Stomach smooth muscle (tissue), 2 donors: ENCODE results near the gene CER1.
A peak's percentile ranks its signal among the peaks of the same experiment; 100 is the strongest.

ENCODE experiments used
- H3K27ac ChIP-seq: one replicate; pipeline ENCODE4 v1.7.0; 2013; ENCODE audit warnings: mild to moderate bottlenecking, low read length, inconsistent platforms
- H3K27me3 ChIP-seq, 2 donors: one replicate each; pipeline ENCODE4 v1.7.0; 2013; ENCODE audit warnings: low read length in 2 of 2; ENCODE audit not compliant: insufficient read depth in 2 of 2, control insufficient read depth in 1 of 2
- H3K36me3 ChIP-seq, 2 donors: one replicate each; pipeline ENCODE4 v1.7.0; 2013; ENCODE audit warnings: low read length in 2 of 2; ENCODE audit not compliant: control insufficient read depth in 2 of 2, insufficient read depth in 2 of 2
- H3K4me1 ChIP-seq: one replicate; pipeline ENCODE4 v1.7.0; 2013; ENCODE audit warnings: low read length; ENCODE audit not compliant: control insufficient read depth, insufficient read depth
- H3K4me3 ChIP-seq, 2 donors: one replicate each; pipeline ENCODE4 v1.7.0; 2013; ENCODE audit warnings: low read length in 2 of 2
- H3K9ac ChIP-seq, 2 donors: one replicate each; pipeline ENCODE4 v1.7.0; 2013; ENCODE audit warnings: low read length in 2 of 2, mild to moderate bottlenecking in 1 of 2
- H3K9me3 ChIP-seq, 2 donors: one replicate each; pipeline ENCODE4 v1.7.0; 2013; ENCODE audit warnings: low read length in 2 of 2; ENCODE audit not compliant: control insufficient read depth in 2 of 2
- donor health status: healthy.
- donor health status: Pancreatic carcinoma.

Gene CER1

DNA sequence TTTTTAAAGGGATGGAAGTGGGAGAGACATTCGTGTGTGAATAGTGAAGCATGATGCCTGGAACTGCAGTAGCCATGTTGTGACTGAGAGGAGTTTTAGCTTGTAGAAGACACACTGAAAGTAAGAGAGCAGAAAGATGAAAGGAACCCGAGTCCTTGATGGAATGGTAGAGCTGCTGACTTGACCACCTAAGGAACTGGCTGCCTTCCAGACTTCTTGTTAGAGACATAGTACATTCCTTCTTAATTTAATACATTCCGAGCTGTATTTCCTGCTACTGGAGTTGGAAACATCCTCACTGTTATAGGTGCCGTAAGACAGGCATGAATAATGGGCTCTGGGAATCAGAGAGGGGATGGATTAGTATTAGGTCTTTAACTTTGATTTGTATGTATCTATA lies 7.4 kb downstream of the CER1 start:
- Histone ChIP-seq H3K4me1 (no peaks in the 10 kb centered on the region), H3K36me3 (no peaks in the 10 kb centered on the region), H3K27me3 (no peaks in the 10 kb centered on the region), H3K4me3 (no peak overlapping the region), H3K27ac (no peak overlapping the region), H3K9me3 (no peaks in the 10 kb centered on the region), H3K9ac (no peak overlapping the region)

GRCh38 chr9:14713187-14713767 lies 9.3 kb downstream of the CER1 start:
- no peaks in the 10 kb centered on the region for H3K27me3 ChIP-seq
- no peak overlapping the region for H3K27ac ChIP-seq
- no peak overlapping the region for H3K4me3 ChIP-seq
- H3K4me1 ChIP-seq = no peaks in the 10 kb centered on the region
- H3K9me3 ChIP-seq = no peaks in the 10 kb centered on the region
- H3K36me3 ChIP-seq = no peaks in the 10 kb centered on the region
- no peak overlapping the region for H3K9ac ChIP-seq

GRCh38 chr9:14710804-14711203 lies 11.7 kb downstream of the CER1 start:
- Histone ChIP-seq H3K9ac (no peak overlapping the region), H3K36me3 (no peaks in the 10 kb centered on the region), H3K9me3 (no peaks in the 10 kb centered on the region), H3K4me1 (no peaks in the 10 kb centered on the region), H3K27me3 (no peaks in the 10 kb centered on the region), H3K27ac (no peak overlapping the region), H3K4me3 (no peak overlapping the region)

GRCh38 chr9:14706530-14707140 lies 15.9 kb downstream of the CER1 start:
- H3K27me3 ChIP-seq = no peaks in the 10 kb centered on the region
- no peak overlapping the region for H3K27ac ChIP-seq
- no peaks in the 10 kb centered on the region for H3K9me3 ChIP-seq
- no peaks in the 10 kb centered on the region for H3K4me1 ChIP-seq
- no peaks in the 10 kb centered on the region for H3K36me3 ChIP-seq
- H3K4me3 ChIP-seq = no peak overlapping the region
- no peak overlapping the region for H3K9ac ChIP-seq

GRCh38 chr9:14705079-14705478 lies 17.5 kb downstream of the CER1 start:
- no peaks in the 10 kb centered on the region for H3K36me3 ChIP-seq
- H3K9ac ChIP-seq = no peak overlapping the region
- H3K27me3 ChIP-seq = no peaks in the 10 kb centered on the region
- no peak overlapping the region for H3K4me3 ChIP-seq
- no peaks in the 10 kb centered on the region for H3K4me1 ChIP-seq
- no peak overlapping the region for H3K27ac ChIP-seq
- H3K9me3 ChIP-seq = no peaks in the 10 kb centered on the region

DNA sequence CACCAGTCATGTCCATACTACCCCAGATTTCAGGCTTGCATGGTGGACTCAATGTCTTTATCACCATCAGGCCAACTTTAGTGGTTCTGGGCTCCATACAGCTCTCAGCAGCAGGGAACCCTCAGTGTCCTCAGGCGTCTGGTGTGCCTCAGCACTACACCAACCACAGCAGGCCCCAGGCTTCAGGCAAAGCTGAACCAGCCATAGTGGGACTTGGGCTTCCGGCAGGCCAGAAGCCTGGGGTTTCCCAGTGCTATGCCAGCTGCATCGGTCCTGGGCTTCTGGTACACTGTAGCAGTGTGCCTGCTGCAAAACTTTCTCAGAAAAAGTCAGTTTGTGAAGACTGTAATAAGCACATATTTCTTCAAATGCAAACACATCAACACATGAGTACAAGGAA lies 18.3 kb downstream of the CER1 start:
- Histone ChIP-seq H3K9ac (no peak overlapping the region), H3K9me3 (no peaks in the 10 kb centered on the region), H3K36me3 (no peaks in the 10 kb centered on the region), H3K27ac (no peak overlapping the region), H3K27me3 (no peaks in the 10 kb centered on the region), H3K4me1 (no peaks in the 10 kb centered on the region), H3K4me3 (no peak overlapping the region)

GRCh38 chr9:14702200-14702720 lies 20.3 kb downstream of the CER1 start:
- H3K36me3 ChIP-seq = no peaks in the 10 kb centered on the region
- H3K4me3 ChIP-seq = no peak overlapping the region
- no peak overlapping the region for H3K27ac ChIP-seq
- no peak overlapping the region for H3K9ac ChIP-seq
- no peaks in the 10 kb centered on the region for H3K9me3 ChIP-seq
- H3K4me1 ChIP-seq = no peaks in the 10 kb centered on the region
- H3K27me3 ChIP-seq = no peaks in the 10 kb centered on the region

GRCh38 chr9:14693251-14693861 lies 29.2 kb downstream of the CER1 start, which contains the start of gene ZDHHC21:
Gene ZDHHC21 (minus strand): TSS chr9:14693432. CDS start chr9:14674340, 19,092 bp downstream.
- no peak within 1 kb of the TSS for H3K27ac ChIP-seq
- H3K9me3 ChIP-seq = no peaks in the 10 kb centered on the region
- peaks cover 4% of the 10 kb centered on the region in 2 donors for H3K36me3 ChIP-seq
- H3K4me1 ChIP-seq = no peaks in the 10 kb centered on the region
- H3K27me3 ChIP-seq = no peaks in the 10 kb centered on the region
- H3K9ac ChIP-seq = peak within 1 kb of the TSS; percentile 76 to 79
- peak within 1 kb of the TSS; percentile 81 to 86 for H3K4me3 ChIP-seq

GRCh38 chr9:14692470-14693250 lies 29.9 kb downstream of the CER1 start:
- Histone ChIP-seq H3K36me3 (peaks cover 4% of the 10 kb centered on the region in 2 donors), H3K27me3 (no peaks in the 10 kb centered on the region), H3K9ac (peak overlapping the region; percentile 23 to 63), H3K4me1 (no peaks in the 10 kb centered on the region), H3K9me3 (no peaks in the 10 kb centered on the region), H3K4me3 (peak overlapping the region; percentile 81 to 86), H3K27ac (no peak overlapping the region)

DNA sequence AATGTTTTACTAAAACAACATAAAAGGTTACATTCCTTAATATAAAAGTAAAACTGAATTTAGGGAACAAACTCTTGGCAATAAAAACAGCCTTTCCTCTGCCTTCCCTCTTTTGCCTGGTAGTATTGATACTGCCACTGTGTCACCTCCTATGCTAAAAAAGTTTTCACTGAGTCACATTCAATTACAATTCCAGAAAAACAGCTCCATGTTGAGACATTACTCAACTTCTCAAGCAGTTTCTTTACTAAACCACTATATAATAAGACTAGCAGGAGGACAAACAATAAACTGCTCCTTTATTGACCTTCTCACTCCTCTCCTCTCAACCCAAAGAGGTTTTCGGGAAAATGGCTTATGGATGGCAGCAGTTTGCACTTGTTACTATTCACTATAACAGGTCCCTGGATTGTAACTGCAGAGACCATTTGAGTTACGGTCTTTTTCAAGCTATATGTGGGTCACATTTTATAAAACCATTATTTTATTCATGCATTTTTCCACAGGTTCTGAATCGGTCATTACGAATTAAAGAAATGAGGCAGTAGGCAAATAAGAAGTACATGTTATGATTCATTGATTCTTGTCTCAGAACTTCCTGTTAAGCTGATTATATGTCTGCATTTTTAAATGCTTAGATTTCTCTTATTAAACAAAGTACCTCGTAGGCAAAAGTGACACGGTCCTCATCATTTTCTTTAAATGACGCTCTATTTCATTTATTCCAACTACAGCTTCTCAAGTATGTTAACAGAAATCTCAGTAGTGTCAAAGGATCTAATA lies 31.4 kb downstream of the CER1 start:
- Histone ChIP-seq H3K4me1 (no peaks in the 10 kb centered on the region), H3K27me3 (no peaks in the 10 kb centered on the region), H3K4me3 (no peak overlapping the region), H3K9me3 (no peaks in the 10 kb centered on the region), H3K9ac (no peak overlapping the region), H3K36me3 (peaks cover 4 to 5% of the 10 kb centered on the region in 2 donors), H3K27ac (no peak overlapping the region)
